Heart left ventricle (tissue), 16 donors: ENCODE results near the gene CYB5D1. TPM values are rescaled to one million over a fixed set of nuclear protein-coding genes. Genes with fewer than 3 reads are reported as not detected.

Experiments
- ATAC-seq, 4 donors: fragments of 200-7000 bp; cut with Tn5 transposase; one replicate each; pipeline ENCODE4 v1.9.1; 2020 to 2022; ENCODE audit warnings: moderate library complexity in 4 of 4, mild to moderate bottlenecking in 3 of 4, moderate number of reproducible peaks in 1 of 4
- DNase-seq, 5 donors: peaks; one replicate each; pipeline ENCODE4 v3.0.0-alpha.2; 2020
- H3K27ac ChIP-seq, 12 donors: fragments of 200-600 bp; sonication (generic) in 4 of 12; one replicate each; pipeline versions ENCODE4 v1.5.0 to v1.8.0; 2016 to 2022; ENCODE audit warnings: mild to moderate bottlenecking in 2 of 12
- H3K27me3 ChIP-seq, 9 donors: fragments of 200-600 bp; sonication (generic) in 2 of 9; one replicate each; pipeline versions ENCODE4 v1.5.1 to v1.8.0; 2016 to 2022; ENCODE audit warnings: mild to moderate bottlenecking in 3 of 9
- H3K36me3 ChIP-seq, 9 donors: fragments of 200-600 bp; sonication (generic) in 2 of 9; one replicate each; pipeline versions ENCODE4 v1.5.0 to v1.8.0; 2018 to 2022; ENCODE audit warnings: mild to moderate bottlenecking in 2 of 9
- H3K4me1 ChIP-seq, 12 donors: fragments of 200-600 bp; sonication (generic) in 4 of 12; one replicate each; pipeline versions ENCODE4 v1.5.0 to v1.8.0; 2016 to 2022; ENCODE audit warnings: mild to moderate bottlenecking in 3 of 12
- H3K4me3 ChIP-seq, 12 donors: fragments of 200-600 bp; sonication (generic) in 4 of 12; one replicate each; pipeline versions ENCODE4 v1.5.0 to v1.8.0; 2017 to 2022; ENCODE audit warnings: mild to moderate bottlenecking in 9 of 12, moderate library complexity in 4 of 12
- H3K9me3 ChIP-seq, 12 donors: fragments of 200-600 bp; sonication (generic) in 4 of 12; one replicate each; pipeline versions ENCODE4 v1.5.0 to v1.8.0; 2016 to 2022; ENCODE audit warnings: mild to moderate bottlenecking in 1 of 12
- POLR2A ChIP-seq, 2 donors: fragments of 450-650 bp; IDR thresholded peaks; one replicate each; pipeline ENCODE4 v1.6.1; 2017; ENCODE audit warnings: antibody characterized with exemption in 2 of 2, mild to moderate bottlenecking in 2 of 2, moderate library complexity in 2 of 2
- WGBS, 4 donors: extraction: QIAGEN DNeasy Blood & Tissue Kit in 2 of 4; methylation state at CpG; one replicate each; pipeline versions ENCODE4 v1.1.5 to v1.1.7; 2013 to 2018; 5-methylcytosine and 5-hydroxymethylcytosine counted together
- intact Hi-C, 10 donors: fragments of 100-400 bp; cut with DNase I; formaldehyde crosslinking; loops; one replicate each; pipeline versions ENCODE4 v1.11.1 to v1.14.2; 2022
- polyA plus RNA-seq, 2 donors: library from polyadenylated mRNA; stranded (reverse); fragments of 200-250 nt; gene quantifications; one replicate each; pipeline ENCODE4 v1.2.3, GENCODE V29; 2013
- total RNA-seq, 9 donors: library from RNA; depleted of rRNA in 2 of 9; stranded (reverse); fragments of >200 nt in 2 of 9; fragmentation: NEBNext Ultra II Directional in 3 of 9; extraction: Animal tissue kit (Norgen Biotek cat#: 25700) in 3 of 9; gene quantifications; one replicate each; pipeline versions ENCODE4 v1.1.0 to v1.2.4, GENCODE V29; 2016 to 2023
- TF ChIP-seq, protein P1 (sequence below), 12 donors: fragments of 200-600 bp; sonication (generic) in 4 of 12; IDR thresholded peaks; one replicate each; pipeline versions ENCODE4 v1.5.0 to v1.8.0; 2018 to 2022; ENCODE audit warnings: antibody characterized with exemption in 12 of 12, mild to moderate bottlenecking in 5 of 12
- donor health status: ischemic (EF 13 %, LVEDD 7.1; RV severe dilation, severe dysfunction).
- donor health status: healthy with polysubstance abuse.
- donor health status: DM: no; HTN: yes; CAD: no.
- donor health status: DM: no; HTN: no; CAD: no.
- donor health status: ischemic (EF 25% LVEDD 6.9; RV normal size, moderate dysfunction).
- donor health status: ischemic (EF 25% LVEDD 5.7; RV mildly dilated, moderate dysfunction).
- donor health status: healthy.
- donor health status: DM: yes; HTN: yes; CAD: no.
- donor health status: ischemic (EF 35%, LVEDD 5.7; RV mildly dilated, moderate dysfunction).
- donor health status: nonischemic (EF 11% LVEDD 7.7; RV severe dilation, severe dysfunction).
- donor health status: DM: yes; HTN: yes; CAD: no.
- donor health status: PGD.
- donor health status: ischemic (EF 29% LVEDD 5.4; RV normal size, mild dysfunction).
- donor health status: nonischemic (EF 23%, LVEDD 6.1; RV moderate dilation, normal function).

The CYB5D1 gene
- total and polyA plus RNA-seq, 11 donors: 9.3 to 20.4 (median 15.5) TPM

- Histone ChIP-seq H3K27me3 (no peaks in the 10 kb centered on the region), H3K4me1 (peaks cover 0 to 50% (median 0%) of the 10 kb centered on the region in 12 donors), H3K4me3 (no peak overlapping the region), H3K36me3 (peaks cover 0 to 56% (median 6%) of the 10 kb centered on the region in 9 donors), H3K9me3 (no peaks in the 10 kb centered on the region), H3K27ac (peak overlapping the region in 1 of 12 donors; percentile 44)
- 71 to 80% (median 77%) methylated on average over 3 of the region's 3 CpGs for WGBS, 4 donors
- TF ChIP-seq POLR2A (IDR thresholded peaks at IDR 0.05): no peak
- TF ChIP-seq, protein P1, sequence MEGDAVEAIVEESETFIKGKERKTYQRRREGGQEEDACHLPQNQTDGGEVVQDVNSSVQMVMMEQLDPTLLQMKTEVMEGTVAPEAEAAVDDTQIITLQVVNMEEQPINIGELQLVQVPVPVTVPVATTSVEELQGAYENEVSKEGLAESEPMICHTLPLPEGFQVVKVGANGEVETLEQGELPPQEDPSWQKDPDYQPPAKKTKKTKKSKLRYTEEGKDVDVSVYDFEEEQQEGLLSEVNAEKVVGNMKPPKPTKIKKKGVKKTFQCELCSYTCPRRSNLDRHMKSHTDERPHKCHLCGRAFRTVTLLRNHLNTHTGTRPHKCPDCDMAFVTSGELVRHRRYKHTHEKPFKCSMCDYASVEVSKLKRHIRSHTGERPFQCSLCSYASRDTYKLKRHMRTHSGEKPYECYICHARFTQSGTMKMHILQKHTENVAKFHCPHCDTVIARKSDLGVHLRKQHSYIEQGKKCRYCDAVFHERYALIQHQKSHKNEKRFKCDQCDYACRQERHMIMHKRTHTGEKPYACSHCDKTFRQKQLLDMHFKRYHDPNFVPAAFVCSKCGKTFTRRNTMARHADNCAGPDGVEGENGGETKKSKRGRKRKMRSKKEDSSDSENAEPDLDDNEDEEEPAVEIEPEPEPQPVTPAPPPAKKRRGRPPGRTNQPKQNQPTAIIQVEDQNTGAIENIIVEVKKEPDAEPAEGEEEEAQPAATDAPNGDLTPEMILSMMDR (IDR thresholded peaks at IDR 0.05): no peak
- intact Hi-C loops: no loop called here
- DNase-seq (no peak), ATAC-seq (no peak)
These were observed 22.5 kb downstream of the CYB5D1 start for GRCh38 chr17:7880076-7880868.

DNA sequence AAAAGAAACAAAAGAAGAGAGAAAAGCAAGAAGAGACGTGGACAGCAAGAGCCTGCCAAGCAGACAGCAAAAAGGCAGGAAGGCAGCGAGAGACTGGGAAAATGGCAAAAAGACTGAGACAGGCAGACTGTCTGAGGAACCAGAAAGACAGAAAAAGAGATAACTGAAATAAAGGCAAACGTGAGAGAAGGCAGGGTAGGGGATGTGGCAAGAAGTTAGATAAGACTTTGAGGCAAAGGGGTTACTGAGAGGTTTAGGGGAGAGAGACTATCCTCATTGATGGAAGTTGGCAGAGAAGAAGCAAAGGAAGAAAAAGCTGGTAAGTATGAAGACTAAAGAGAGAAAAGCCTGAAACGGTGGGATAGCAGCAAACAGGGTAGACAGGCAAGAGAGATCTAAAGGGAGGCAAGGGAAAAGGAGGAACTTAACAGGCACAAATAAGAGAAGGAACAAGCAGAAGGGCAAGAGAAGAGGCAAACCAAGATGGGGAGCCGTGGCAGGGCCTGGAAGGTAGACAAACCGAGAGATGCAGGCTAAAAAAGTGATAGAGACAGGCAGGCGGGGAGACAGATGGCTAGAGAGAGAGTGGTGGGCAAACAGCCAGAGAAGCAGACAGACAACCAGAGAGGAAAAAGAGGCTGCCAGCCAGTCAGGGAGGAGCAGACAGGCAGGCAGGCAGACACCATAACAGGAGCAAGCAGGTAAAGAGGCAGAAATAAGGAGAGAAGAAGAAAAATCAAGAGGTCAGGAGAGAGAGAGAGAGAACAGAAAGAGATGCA lies 23.7 kb downstream of the CYB5D1 start:
- H3K4me1 ChIP-seq: peaks cover 0 to 56% (median 10%) of the 10 kb centered on the region in 12 donors
- no peak for ATAC-seq
- TF ChIP-seq, protein P1 (IDR thresholded peaks at IDR 0.05): no peak
- DNase-seq: peak in 1 of 5 donors; percentile 23
- H3K4me3 ChIP-seq: no peak overlapping the region
- intact Hi-C loops: no loop called here
- H3K27ac ChIP-seq: peak overlapping the region in 2 of 12 donors; percentile 14 to 20
- no peaks in the 10 kb centered on the region for H3K9me3 ChIP-seq
- peaks cover 0 to 46% (median 5%) of the 10 kb centered on the region in 9 donors for H3K36me3 ChIP-seq
- 46 to 52% (median 51%) methylated on average over 7 of the region's 7 CpGs for WGBS, 4 donors
- H3K27me3 ChIP-seq: no peaks in the 10 kb centered on the region

DNA sequence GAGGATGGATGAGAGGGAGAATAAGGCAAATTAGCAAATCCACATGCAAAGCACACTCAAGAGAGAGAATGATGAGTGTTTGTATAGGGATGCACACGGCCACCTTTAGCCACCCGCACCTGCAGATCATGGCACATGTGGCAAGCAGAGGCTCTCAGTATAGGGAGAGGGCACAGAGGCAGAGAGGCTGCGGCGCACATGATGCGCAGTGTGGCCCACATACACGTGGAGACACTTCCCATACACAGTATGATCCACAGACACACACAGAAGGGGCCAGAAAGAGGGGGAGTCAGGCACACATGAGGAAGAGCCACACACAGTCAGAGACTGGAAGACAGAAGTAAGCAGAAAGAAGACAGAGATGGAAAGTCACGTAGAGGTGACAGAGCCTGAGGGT lies 24.3 kb downstream of the CYB5D1 start:
- no peak overlapping the region for H3K4me3 ChIP-seq
- H3K36me3 ChIP-seq: peaks cover 0 to 43% (median 5%) of the 10 kb centered on the region in 9 donors
- no peak overlapping the region for H3K27ac ChIP-seq
- H3K27me3 ChIP-seq: no peaks in the 10 kb centered on the region
- no peak for ATAC-seq
- 69 to 81% (median 79%) methylated on average over 7 of the region's 7 CpGs for WGBS, 4 donors
- no peak for TF ChIP-seq POLR2A (IDR thresholded peaks at IDR 0.05)
- TF ChIP-seq, protein P1 (IDR thresholded peaks at IDR 0.05): no peak
- no peaks in the 10 kb centered on the region for H3K9me3 ChIP-seq
- no peak for DNase-seq
- intact Hi-C loops: no loop called here
- H3K4me1 ChIP-seq: peaks cover 0 to 61% (median 16%) of the 10 kb centered on the region in 12 donors

DNA sequence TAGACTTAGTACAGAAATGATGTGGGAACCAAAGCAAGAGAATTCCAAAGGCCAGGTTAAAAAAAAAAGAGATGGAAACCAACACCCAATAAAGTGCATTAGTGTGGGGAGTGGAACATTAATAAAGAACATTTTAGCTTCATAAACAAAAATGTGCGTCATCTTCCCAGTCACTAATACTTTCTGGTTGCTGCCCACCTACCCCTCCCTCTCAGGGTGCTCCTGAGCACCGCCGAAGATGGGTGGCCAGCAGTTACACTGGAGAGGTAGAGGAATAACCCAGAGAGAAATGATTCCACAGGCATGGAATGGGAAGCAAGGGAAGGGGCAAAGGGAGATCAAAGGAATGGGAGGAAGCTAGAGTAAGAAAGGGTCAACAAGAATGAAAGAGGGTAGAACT lies 24.8 kb downstream of the CYB5D1 start:
- no peaks in the 10 kb centered on the region for H3K9me3 ChIP-seq
- ATAC-seq: no peak
- peaks cover 0 to 65% (median 20%) of the 10 kb centered on the region in 12 donors for H3K4me1 ChIP-seq
- no peaks in the 10 kb centered on the region for H3K27me3 ChIP-seq
- H3K36me3 ChIP-seq: peaks cover 0 to 40% (median 5%) of the 10 kb centered on the region in 9 donors
- intact Hi-C loops: no loop called here
- peak overlapping the region in 1 of 12 donors; percentile 82 for H3K27ac ChIP-seq
- no peak for TF ChIP-seq POLR2A (IDR thresholded peaks at IDR 0.05)
- TF ChIP-seq, protein P1 (IDR thresholded peaks at IDR 0.05): no peak
- DNase-seq: no peak
- 87 to 92% (median 90%) methylated on average over 3 of the region's 3 CpGs for WGBS, 4 donors
- no peak overlapping the region for H3K4me3 ChIP-seq
